ENCODE data around the gene TNKS2. TPM values are rescaled to one million over a fixed set of nuclear protein-coding genes. Genes with fewer than 3 reads are reported as not detected.
A peak's percentile ranks its signal among the peaks of the same experiment; 100 is the strongest.

The TNKS2 gene
- polyA plus RNA-seq, 2 donors: 10.9 to 13.0 TPM

- Histone ChIP-seq H3K4me1 (ENCODE audit: control insufficient read depth in 2 of 2, insufficient read depth in 2 of 2, low read length in 1 of 2) (no peaks in the 10 kb centered on the region), H3K9me3 (ENCODE audit: control insufficient read depth in 2 of 2, insufficient read depth in 1 of 2, low read depth in 1 of 2, low read length in 1 of 2) (no peaks in the 10 kb centered on the region), H3K36me3 (ENCODE audit: control insufficient read depth in 2 of 2, insufficient read depth in 2 of 2, low read length in 1 of 2) (no peaks in the 10 kb centered on the region), H3K27ac (ENCODE audit: low read depth in 2 of 2, low read length in 1 of 2) (no peak overlapping the region), H3K4me3 (ENCODE audit: low read depth in 1 of 2, low read length in 2 of 2) (no peak overlapping the region), H3K27me3 (ENCODE audit: control insufficient read depth in 1 of 2, insufficient read depth in 2 of 2, low read length in 2 of 2) (no peaks in the 10 kb centered on the region)
- WGBS, 2 donors: 92 to 94% methylated on average over 3 of the region's 3 CpGs
Measured at GRCh38 chr10:91896212-91896756, 98.1 kb downstream of the TNKS2 start.

GRCh38 chr10:91897421-91897820 lies 99.2 kb downstream of the TNKS2 start:
- Histone ChIP-seq H3K4me3 (ENCODE audit: low read depth in 1 of 2, low read length in 2 of 2) (no peak overlapping the region), H3K27me3 (ENCODE audit: control insufficient read depth in 1 of 2, insufficient read depth in 2 of 2, low read length in 2 of 2) (no peaks in the 10 kb centered on the region), H3K27ac (ENCODE audit: low read depth in 2 of 2, low read length in 1 of 2) (no peak overlapping the region), H3K36me3 (ENCODE audit: control insufficient read depth in 2 of 2, insufficient read depth in 2 of 2, low read length in 1 of 2) (no peaks in the 10 kb centered on the region), H3K4me1 (ENCODE audit: control insufficient read depth in 2 of 2, insufficient read depth in 2 of 2, low read length in 1 of 2) (no peaks in the 10 kb centered on the region), H3K9me3 (ENCODE audit: control insufficient read depth in 2 of 2, insufficient read depth in 1 of 2, low read depth in 1 of 2, low read length in 1 of 2) (no peaks in the 10 kb centered on the region)
- WGBS, 2 donors: 66 to 68% methylated on average over 8 of the region's 8 CpGs

- 5 to 12% methylated on average over 2 of the region's 2 CpGs for WGBS, 2 donors
- no peaks in the 10 kb centered on the region for H3K4me1 ChIP-seq (ENCODE audit: control insufficient read depth in 2 of 2, insufficient read depth in 2 of 2, low read length in 1 of 2)
- H3K36me3 ChIP-seq (ENCODE audit: control insufficient read depth in 2 of 2, insufficient read depth in 2 of 2, low read length in 1 of 2): no peaks in the 10 kb centered on the region
- no peaks in the 10 kb centered on the region for H3K9me3 ChIP-seq (ENCODE audit: control insufficient read depth in 2 of 2, insufficient read depth in 1 of 2, low read depth in 1 of 2, low read length in 1 of 2)
- H3K4me3 ChIP-seq (ENCODE audit: low read depth in 1 of 2, low read length in 2 of 2): no peak overlapping the region
- no peak overlapping the region for H3K27ac ChIP-seq (ENCODE audit: low read depth in 2 of 2, low read length in 1 of 2)
- H3K27me3 ChIP-seq (ENCODE audit: control insufficient read depth in 1 of 2, insufficient read depth in 2 of 2, low read length in 2 of 2): no peaks in the 10 kb centered on the region
Measured at GRCh38 chr10:91901784-91902677, 103.8 kb downstream of the TNKS2 start.

- Histone ChIP-seq H3K36me3 (ENCODE audit: control insufficient read depth in 2 of 2, insufficient read depth in 2 of 2, low read length in 1 of 2) (no peaks in the 10 kb centered on the region), H3K4me3 (ENCODE audit: low read depth in 1 of 2, low read length in 2 of 2) (no peak overlapping the region), H3K9me3 (ENCODE audit: control insufficient read depth in 2 of 2, insufficient read depth in 1 of 2, low read depth in 1 of 2, low read length in 1 of 2) (no peaks in the 10 kb centered on the region), H3K4me1 (ENCODE audit: control insufficient read depth in 2 of 2, insufficient read depth in 2 of 2, low read length in 1 of 2) (no peaks in the 10 kb centered on the region), H3K27ac (ENCODE audit: low read depth in 2 of 2, low read length in 1 of 2) (peak overlapping the region in 1 of 2 donors; percentile 1), H3K27me3 (ENCODE audit: control insufficient read depth in 1 of 2, insufficient read depth in 2 of 2, low read length in 2 of 2) (no peaks in the 10 kb centered on the region)
- 74 to 83% methylated on average over 5 of the region's 5 CpGs for WGBS, 2 donors
Measured at GRCh38 chr10:91907033-91907594, 108.9 kb downstream of the TNKS2 start.

GRCh38 chr10:91907914-91908336 lies 109.7 kb downstream of the TNKS2 start:
- WGBS, 2 donors: 3 to 4% methylated on average over 18 of the region's 18 CpGs

GRCh38 chr10:91908337-91909116 lies 110.3 kb downstream of the TNKS2 start:
- WGBS, 2 donors: 0% methylated on average over 65 to 93 of the region's 93 CpGs
- Histone ChIP-seq H3K4me3 (ENCODE audit: low read depth in 1 of 2, low read length in 2 of 2) (peak overlapping the region; percentile 67 to 79), H3K27ac (ENCODE audit: low read depth in 2 of 2, low read length in 1 of 2) (peak overlapping the region; percentile 40 to 57), H3K9me3 (ENCODE audit: control insufficient read depth in 2 of 2, insufficient read depth in 1 of 2, low read depth in 1 of 2, low read length in 1 of 2) (no peaks in the 10 kb centered on the region), H3K27me3 (ENCODE audit: control insufficient read depth in 1 of 2, insufficient read depth in 2 of 2, low read length in 2 of 2) (no peaks in the 10 kb centered on the region), H3K36me3 (ENCODE audit: control insufficient read depth in 2 of 2, insufficient read depth in 2 of 2, low read length in 1 of 2) (no peaks in the 10 kb centered on the region), H3K4me1 (ENCODE audit: control insufficient read depth in 2 of 2, insufficient read depth in 2 of 2, low read length in 1 of 2) (no peaks in the 10 kb centered on the region)

More at GRCh38 chr10:91907914-91908336, 109.7 kb downstream of the TNKS2 start:
- no peaks in the 10 kb centered on the region for H3K36me3 ChIP-seq (ENCODE audit: control insufficient read depth in 2 of 2, insufficient read depth in 2 of 2, low read length in 1 of 2)
- H3K27me3 ChIP-seq (ENCODE audit: control insufficient read depth in 1 of 2, insufficient read depth in 2 of 2, low read length in 2 of 2): no peaks in the 10 kb centered on the region
- peak overlapping the region in 1 of 2 donors; percentile 26 for H3K27ac ChIP-seq (ENCODE audit: low read depth in 2 of 2, low read length in 1 of 2)
- no peaks in the 10 kb centered on the region for H3K4me1 ChIP-seq (ENCODE audit: control insufficient read depth in 2 of 2, insufficient read depth in 2 of 2, low read length in 1 of 2)
- H3K9me3 ChIP-seq (ENCODE audit: control insufficient read depth in 2 of 2, insufficient read depth in 1 of 2, low read depth in 1 of 2, low read length in 1 of 2): no peaks in the 10 kb centered on the region
- H3K4me3 ChIP-seq (ENCODE audit: low read depth in 1 of 2, low read length in 2 of 2): peak overlapping the region; percentile 67 to 79

- Histone ChIP-seq H3K36me3 (ENCODE audit: control insufficient read depth in 2 of 2, insufficient read depth in 2 of 2, low read length in 1 of 2) (no peaks in the 10 kb centered on the region), H3K4me3 (ENCODE audit: low read depth in 1 of 2, low read length in 2 of 2) (peak within 1 kb of the TSS; percentile 67 to 79), H3K27ac (ENCODE audit: low read depth in 2 of 2, low read length in 1 of 2) (peak within 1 kb of the TSS; percentile 40 to 57), H3K27me3 (ENCODE audit: control insufficient read depth in 1 of 2, insufficient read depth in 2 of 2, low read length in 2 of 2) (no peaks in the 10 kb centered on the region), H3K4me1 (ENCODE audit: control insufficient read depth in 2 of 2, insufficient read depth in 2 of 2, low read length in 1 of 2) (no peaks in the 10 kb centered on the region), H3K9me3 (ENCODE audit: control insufficient read depth in 2 of 2, insufficient read depth in 1 of 2, low read depth in 1 of 2, low read length in 1 of 2) (no peaks in the 10 kb centered on the region)
- 0 to 1% methylated on average over 19 of the region's 19 CpGs for WGBS, 2 donors
Measured at GRCh38 chr10:91909117-91909677, 111.0 kb downstream of the TNKS2 start, which contains the start of gene FGFBP3. TSS of gene FGFBP3 (minus strand) at chr10:91909486. CDS start at chr10:91908969, 517 bp downstream.

GRCh38 chr10:91910467-91910866 lies 112.2 kb downstream of the TNKS2 start:
- Histone ChIP-seq H3K36me3 (ENCODE audit: control insufficient read depth in 2 of 2, insufficient read depth in 2 of 2, low read length in 1 of 2) (no peaks in the 10 kb centered on the region), H3K27ac (ENCODE audit: low read depth in 2 of 2, low read length in 1 of 2) (no peak overlapping the region), H3K4me3 (ENCODE audit: low read depth in 1 of 2, low read length in 2 of 2) (no peak overlapping the region), H3K9me3 (ENCODE audit: control insufficient read depth in 2 of 2, insufficient read depth in 1 of 2, low read depth in 1 of 2, low read length in 1 of 2) (no peaks in the 10 kb centered on the region), H3K4me1 (ENCODE audit: control insufficient read depth in 2 of 2, insufficient read depth in 2 of 2, low read length in 1 of 2) (no peaks in the 10 kb centered on the region), H3K27me3 (ENCODE audit: control insufficient read depth in 1 of 2, insufficient read depth in 2 of 2, low read length in 2 of 2) (no peaks in the 10 kb centered on the region)
- WGBS, 2 donors: 86 to 89% methylated on average over 4 of the region's 4 CpGs
